Suprapubic skin (tissue), 4 donors: ENCODE results near the gene MTERF2. TPM values are rescaled to one million over a fixed set of nuclear protein-coding genes. Genes with fewer than 3 reads are reported as not detected.

Experiments used
- DNase-seq, 2 donors: peaks; one replicate each; pipeline ENCODE4 v3.0.0-alpha.2; 2019; ENCODE audit warnings: low spot score in 2 of 2
- H3K27ac ChIP-seq: fragments of 200-600 bp; sonication (generic); one replicate; pipeline ENCODE4 v1.5.1; 2019
- H3K27me3 ChIP-seq: fragments of 200-600 bp; sonication (generic); one replicate; pipeline ENCODE4 v1.5.1; 2019
- H3K36me3 ChIP-seq: fragments of 200-600 bp; sonication (generic); one replicate; pipeline ENCODE4 v1.5.1; 2019
- H3K4me1 ChIP-seq: fragments of 200-600 bp; sonication (generic); one replicate; pipeline ENCODE4 v1.5.1; 2019
- H3K4me3 ChIP-seq: fragments of 200-600 bp; sonication (generic); one replicate; pipeline ENCODE4 v1.5.1; 2019; ENCODE audit warnings: mild to moderate bottlenecking
- H3K9me3 ChIP-seq: fragments of 200-600 bp; sonication (generic); one replicate; pipeline ENCODE4 v1.5.1; 2019
- EP300 ChIP-seq: sonication (generic); formaldehyde crosslinking; IDR thresholded peaks from one replicate; pipeline ENCODE4 v1.6.1; 2017; ENCODE audit warnings: antibody characterized with exemption
- POLR2A ChIP-seq, 2 donors: fragments of 450-650 bp; IDR thresholded peaks; one replicate each; pipeline ENCODE4 v1.6.1; 2017; ENCODE audit warnings: antibody characterized with exemption in 2 of 2, mild to moderate bottlenecking in 2 of 2, moderate library complexity in 2 of 2
- POLR2AphosphoS5 ChIP-seq, 3 donors: sonication (generic); formaldehyde crosslinking; IDR thresholded peaks; one replicate each; pipeline ENCODE4 v1.6.1; 2017; ENCODE audit warnings: antibody characterized with exemption in 3 of 3
- WGBS: methylation state at CpG from one replicate; pipeline ENCODE4 v1.1.5; 2018; 5-methylcytosine and 5-hydroxymethylcytosine counted together
- total RNA-seq, 4 donors: library from RNA; depleted of rRNA; stranded (reverse); fragments of >200 nt; gene quantifications; one replicate each; pipeline ENCODE4 v1.1.0, GENCODE V29; 2016
- TF ChIP-seq, protein P1 (sequence below), 2 donors: fragments of 200-600 bp in 1 of 2; fragments of 450-650 bp in 1 of 2; sonication (generic) in 1 of 2; IDR thresholded peaks; one replicate each; pipeline ENCODE4 v1.5.1; 2016 to 2019; ENCODE audit warnings: antibody characterized with exemption in 2 of 2, mild to moderate bottlenecking in 1 of 2, moderate library complexity in 1 of 2

Gene MTERF2
- total RNA-seq, 4 donors from 2014 or later = 9.4 to 20.7 (median 16.3) TPM

DNA sequence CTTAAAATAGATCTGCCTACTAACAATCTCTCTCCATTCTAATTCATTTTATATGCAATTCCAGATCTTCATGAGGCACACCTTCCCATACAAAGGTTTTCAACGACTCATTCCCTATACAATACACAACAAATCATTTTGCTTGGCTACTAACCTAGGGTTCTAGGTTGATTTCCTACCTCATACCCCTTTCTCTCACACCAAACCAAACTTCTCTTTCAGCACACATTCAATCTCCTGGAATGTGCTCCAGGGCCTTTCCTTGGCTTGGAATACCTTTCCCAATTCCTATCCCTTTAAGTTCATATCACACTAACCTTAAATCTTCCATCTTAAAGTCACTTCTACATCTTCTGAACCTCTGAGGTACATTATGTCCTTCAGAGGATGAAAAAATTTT, 38.7 kb upstream of the MTERF2 start:
- DNase-seq = no peak
- Histone ChIP-seq H3K27ac (peak overlapping the region; percentile 49), H3K4me1 (peaks cover 45% of the 10 kb centered on the region), H3K27me3 (no peaks in the 10 kb centered on the region), H3K36me3 (no peaks in the 10 kb centered on the region), H3K4me3 (no peak overlapping the region), H3K9me3 (no peaks in the 10 kb centered on the region)
- TF ChIP-seq POLR2AphosphoS5 (IDR thresholded peaks at IDR 0.05) (no peak), EP300 (no peak), POLR2A (IDR thresholded peaks at IDR 0.05) (no peak)
- TF ChIP-seq, protein P1, sequence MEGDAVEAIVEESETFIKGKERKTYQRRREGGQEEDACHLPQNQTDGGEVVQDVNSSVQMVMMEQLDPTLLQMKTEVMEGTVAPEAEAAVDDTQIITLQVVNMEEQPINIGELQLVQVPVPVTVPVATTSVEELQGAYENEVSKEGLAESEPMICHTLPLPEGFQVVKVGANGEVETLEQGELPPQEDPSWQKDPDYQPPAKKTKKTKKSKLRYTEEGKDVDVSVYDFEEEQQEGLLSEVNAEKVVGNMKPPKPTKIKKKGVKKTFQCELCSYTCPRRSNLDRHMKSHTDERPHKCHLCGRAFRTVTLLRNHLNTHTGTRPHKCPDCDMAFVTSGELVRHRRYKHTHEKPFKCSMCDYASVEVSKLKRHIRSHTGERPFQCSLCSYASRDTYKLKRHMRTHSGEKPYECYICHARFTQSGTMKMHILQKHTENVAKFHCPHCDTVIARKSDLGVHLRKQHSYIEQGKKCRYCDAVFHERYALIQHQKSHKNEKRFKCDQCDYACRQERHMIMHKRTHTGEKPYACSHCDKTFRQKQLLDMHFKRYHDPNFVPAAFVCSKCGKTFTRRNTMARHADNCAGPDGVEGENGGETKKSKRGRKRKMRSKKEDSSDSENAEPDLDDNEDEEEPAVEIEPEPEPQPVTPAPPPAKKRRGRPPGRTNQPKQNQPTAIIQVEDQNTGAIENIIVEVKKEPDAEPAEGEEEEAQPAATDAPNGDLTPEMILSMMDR (IDR thresholded peaks at IDR 0.05) = no peak
- 62% methylated on average over 1 of the region's 1 CpG for WGBS

DNA sequence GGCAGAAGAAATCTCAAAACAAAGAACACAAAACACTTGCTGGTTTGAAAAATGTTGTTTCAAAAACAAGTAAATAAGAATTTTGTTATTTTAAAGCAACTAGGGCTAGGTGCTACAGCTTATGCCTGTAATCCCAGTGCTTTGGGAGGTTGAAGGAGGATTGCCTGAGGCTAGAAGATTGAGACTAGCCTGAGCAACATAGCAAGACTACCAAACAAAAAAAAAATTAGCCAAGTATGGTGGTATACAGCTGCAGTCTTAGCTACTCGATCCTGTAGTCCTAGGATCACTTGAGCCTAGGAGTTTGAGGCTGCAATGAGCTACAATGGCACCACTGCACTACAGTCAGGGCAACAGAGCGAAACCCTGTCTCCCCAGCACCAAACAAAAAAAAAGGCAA, 32.6 kb upstream of the MTERF2 start:
- no peaks in the 10 kb centered on the region for H3K36me3 ChIP-seq
- no peak overlapping the region for H3K4me3 ChIP-seq
- H3K4me1 ChIP-seq = peaks cover 3% of the 10 kb centered on the region
- no peak for DNase-seq
- no peak overlapping the region for H3K27ac ChIP-seq
- WGBS = 90% methylated on average over 2 of the region's 2 CpGs
- no peaks in the 10 kb centered on the region for H3K27me3 ChIP-seq
- TF ChIP-seq POLR2A (IDR thresholded peaks at IDR 0.05) (no peak), POLR2AphosphoS5 (IDR thresholded peaks at IDR 0.05) (no peak), EP300 (no peak)
- TF ChIP-seq, protein P1 (IDR thresholded peaks at IDR 0.05) = no peak
- no peaks in the 10 kb centered on the region for H3K9me3 ChIP-seq

DNA sequence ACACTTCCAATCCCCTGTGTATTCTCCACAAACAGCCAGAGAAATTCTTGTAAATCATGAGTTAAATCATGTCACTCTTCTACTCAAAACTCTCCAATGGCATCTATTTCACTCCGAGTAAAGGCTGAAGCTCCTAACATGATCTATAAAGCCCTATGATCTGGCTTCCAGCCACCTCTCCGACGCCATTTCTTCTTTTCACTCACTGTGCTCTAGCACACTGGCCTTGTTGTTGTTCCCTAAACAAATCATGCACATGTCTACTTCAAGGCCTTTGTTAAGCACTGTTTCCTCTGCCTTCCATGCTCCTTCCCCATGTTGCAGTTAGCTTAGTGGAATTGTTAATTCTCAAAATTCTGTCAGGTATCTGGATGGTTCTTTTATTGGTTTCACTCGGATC, 30.1 kb upstream of the MTERF2 start:
- no peaks in the 10 kb centered on the region for H3K4me1 ChIP-seq
- no peaks in the 10 kb centered on the region for H3K9me3 ChIP-seq
- H3K4me3 ChIP-seq = no peak overlapping the region
- H3K27ac ChIP-seq = no peak overlapping the region
- DNase-seq = no peak
- H3K27me3 ChIP-seq = no peaks in the 10 kb centered on the region
- no peaks in the 10 kb centered on the region for H3K36me3 ChIP-seq
- WGBS = 93% methylated on average over 4 of the region's 4 CpGs
- TF ChIP-seq, protein P1 (IDR thresholded peaks at IDR 0.05) = no peak
- TF ChIP-seq POLR2A (IDR thresholded peaks at IDR 0.05) = no peak
- no peak for TF ChIP-seq EP300
- TF ChIP-seq POLR2AphosphoS5 (IDR thresholded peaks at IDR 0.05) = no peak

DNA sequence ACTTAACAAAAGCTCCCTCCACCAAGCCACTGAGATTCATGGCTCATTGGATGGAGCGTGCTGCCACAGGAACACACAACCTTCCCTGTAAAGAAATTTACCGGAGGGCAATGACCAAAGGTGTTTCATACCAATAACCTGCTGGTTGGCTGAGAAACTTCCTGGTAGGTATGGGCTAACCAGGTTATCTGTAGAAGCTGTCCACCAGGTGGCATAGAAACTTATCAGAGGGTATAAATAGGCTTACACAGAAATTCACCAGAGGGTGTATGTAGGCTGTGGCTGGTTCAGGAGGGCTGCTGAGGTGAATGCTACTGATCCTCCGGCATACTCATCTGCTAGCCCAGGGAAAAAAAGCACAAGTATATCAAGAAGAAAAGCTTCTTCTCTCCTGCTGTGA, 27.1 kb upstream of the MTERF2 start:
- TF ChIP-seq, protein P1 (IDR thresholded peaks at IDR 0.05) = peak in 1 of 2 donors; percentile 24
- no peak for TF ChIP-seq POLR2AphosphoS5 (IDR thresholded peaks at IDR 0.05)
- WGBS = 54% methylated on average over 3 of the region's 3 CpGs
- H3K4me3 ChIP-seq = no peak overlapping the region
- no peaks in the 10 kb centered on the region for H3K36me3 ChIP-seq
- no peaks in the 10 kb centered on the region for H3K27me3 ChIP-seq
- H3K4me1 ChIP-seq = no peaks in the 10 kb centered on the region
- no peak overlapping the region for H3K27ac ChIP-seq
- no peaks in the 10 kb centered on the region for H3K9me3 ChIP-seq
- no peak for DNase-seq

DNA sequence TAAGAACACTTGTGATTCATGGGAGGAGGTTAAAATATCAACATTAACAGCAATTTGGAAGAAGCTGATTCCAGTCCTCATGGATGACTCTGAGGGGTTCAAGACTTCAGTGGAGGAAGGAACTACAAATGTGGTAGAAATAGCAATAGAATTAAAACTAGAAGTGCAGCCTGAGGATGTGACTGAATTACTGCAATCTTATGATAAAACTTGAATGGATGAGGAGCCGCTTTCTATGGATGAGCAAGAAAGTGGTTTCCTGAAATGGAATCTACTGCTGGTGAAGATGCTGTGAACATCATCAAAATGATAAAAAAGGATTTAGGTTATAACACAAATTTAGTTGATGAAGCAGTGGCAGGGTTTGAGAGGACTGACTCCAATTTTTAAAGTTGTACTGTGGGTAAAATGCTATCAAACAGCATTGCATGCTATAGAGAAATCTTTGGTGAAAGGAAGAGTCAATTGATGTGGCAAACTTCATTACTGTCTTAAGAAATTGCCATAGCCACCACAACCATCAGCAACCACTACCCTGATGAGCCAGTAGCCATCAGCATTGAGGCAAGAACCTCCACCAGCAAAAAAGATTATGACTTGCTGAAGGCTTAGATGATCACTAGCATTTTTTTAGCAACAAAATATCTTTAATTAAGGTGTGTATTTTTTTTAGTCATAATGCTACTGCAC, 25.9 kb upstream of the MTERF2 start:
- no peak for TF ChIP-seq POLR2AphosphoS5 (IDR thresholded peaks at IDR 0.05)
- no peak for TF ChIP-seq EP300
- TF ChIP-seq, protein P1 (IDR thresholded peaks at IDR 0.05) = no peak
- no peak for TF ChIP-seq POLR2A (IDR thresholded peaks at IDR 0.05)
- no peaks in the 10 kb centered on the region for H3K4me1 ChIP-seq
- no peak overlapping the region for H3K27ac ChIP-seq
- no peak overlapping the region for H3K4me3 ChIP-seq
- H3K27me3 ChIP-seq = no peaks in the 10 kb centered on the region
- H3K9me3 ChIP-seq = no peaks in the 10 kb centered on the region
- 98% methylated on average over 1 of the region's 1 CpG for WGBS
- no peak for DNase-seq
- no peaks in the 10 kb centered on the region for H3K36me3 ChIP-seq
